ENCODE results near the gene INTS3. TPM values are rescaled to one million over a fixed set of nuclear protein-coding genes. Genes with fewer than 3 reads are reported as not detected.
"Not testable (repeated sequence)": the region's sequence is repeated elsewhere in the genome, so short reads cannot be mapped to it uniquely, and the experiment has no call there.

Gene INTS3
- total RNA-seq, 1 experiment from 2014 or later = 56.7 TPM

DNA sequence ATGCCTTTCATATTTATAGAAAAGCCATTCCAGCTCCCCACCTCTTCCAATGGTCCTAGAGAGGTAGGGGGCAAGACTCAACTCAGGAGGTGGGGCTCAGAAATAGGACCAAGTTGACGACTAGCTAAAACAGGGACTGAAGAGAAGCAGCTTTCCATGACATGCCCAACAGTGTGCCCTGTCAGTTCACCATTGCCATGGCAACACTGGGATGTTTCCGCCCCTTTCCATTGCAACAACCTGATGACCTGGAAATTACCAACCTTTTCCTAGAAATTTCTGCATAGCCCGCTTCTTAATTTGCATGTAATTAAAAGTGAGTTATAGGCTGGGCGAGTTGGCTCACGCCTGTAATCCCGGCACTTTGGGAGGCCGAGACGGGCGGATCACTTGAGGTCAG, 22.4 kb upstream of the INTS3 start:
- DNase-seq (ENCODE audit: low spot score) = no peak
- ChIA-PET POLR2A (ENCODE audit: low non-redundant PET) (no interaction called here), CTCF (no interaction called here)
- TF ChIP-seq EZH2 (IDR thresholded peaks at IDR 0.05; ENCODE audit: borderline replicate concordance, low read depth, low read length, poor library complexity, severe bottlenecking) = no peak
- TF ChIP-seq, protein P1, sequence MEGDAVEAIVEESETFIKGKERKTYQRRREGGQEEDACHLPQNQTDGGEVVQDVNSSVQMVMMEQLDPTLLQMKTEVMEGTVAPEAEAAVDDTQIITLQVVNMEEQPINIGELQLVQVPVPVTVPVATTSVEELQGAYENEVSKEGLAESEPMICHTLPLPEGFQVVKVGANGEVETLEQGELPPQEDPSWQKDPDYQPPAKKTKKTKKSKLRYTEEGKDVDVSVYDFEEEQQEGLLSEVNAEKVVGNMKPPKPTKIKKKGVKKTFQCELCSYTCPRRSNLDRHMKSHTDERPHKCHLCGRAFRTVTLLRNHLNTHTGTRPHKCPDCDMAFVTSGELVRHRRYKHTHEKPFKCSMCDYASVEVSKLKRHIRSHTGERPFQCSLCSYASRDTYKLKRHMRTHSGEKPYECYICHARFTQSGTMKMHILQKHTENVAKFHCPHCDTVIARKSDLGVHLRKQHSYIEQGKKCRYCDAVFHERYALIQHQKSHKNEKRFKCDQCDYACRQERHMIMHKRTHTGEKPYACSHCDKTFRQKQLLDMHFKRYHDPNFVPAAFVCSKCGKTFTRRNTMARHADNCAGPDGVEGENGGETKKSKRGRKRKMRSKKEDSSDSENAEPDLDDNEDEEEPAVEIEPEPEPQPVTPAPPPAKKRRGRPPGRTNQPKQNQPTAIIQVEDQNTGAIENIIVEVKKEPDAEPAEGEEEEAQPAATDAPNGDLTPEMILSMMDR (conservative IDR thresholded peaks at IDR 0.05; ENCODE audit: low read depth, low read length) = no peak
- intact Hi-C loops (cut with micrococcal nuclease; ENCODE audit: unreplicated experiment) = no loop called here
- Histone ChIP-seq H3K36me3 (ENCODE audit: insufficient read depth, low read length, poor library complexity, severe bottlenecking) (no peaks in the 10 kb centered on the region), H3K4me3 (ENCODE audit: low read depth, low read length, poor library complexity, severe bottlenecking) (no peak overlapping the region), H3K27me3 (replicated peaks; ENCODE audit: insufficient read depth, low read depth, low read length, poor library complexity) (no peaks in the 10 kb centered on the region), H3K27ac (ENCODE audit: low read depth, low read length, poor library complexity, severe bottlenecking) (no peak overlapping the region), H3K4me1 (ENCODE audit: insufficient read depth, low read length, poor library complexity, severe bottlenecking) (no peaks in the 10 kb centered on the region), H3K9me3 (ENCODE audit: low read depth, low read length, poor library complexity, severe bottlenecking) (no peaks in the 10 kb centered on the region)
- no TSS peak for BruUV-seq (replicated peaks)

DNA sequence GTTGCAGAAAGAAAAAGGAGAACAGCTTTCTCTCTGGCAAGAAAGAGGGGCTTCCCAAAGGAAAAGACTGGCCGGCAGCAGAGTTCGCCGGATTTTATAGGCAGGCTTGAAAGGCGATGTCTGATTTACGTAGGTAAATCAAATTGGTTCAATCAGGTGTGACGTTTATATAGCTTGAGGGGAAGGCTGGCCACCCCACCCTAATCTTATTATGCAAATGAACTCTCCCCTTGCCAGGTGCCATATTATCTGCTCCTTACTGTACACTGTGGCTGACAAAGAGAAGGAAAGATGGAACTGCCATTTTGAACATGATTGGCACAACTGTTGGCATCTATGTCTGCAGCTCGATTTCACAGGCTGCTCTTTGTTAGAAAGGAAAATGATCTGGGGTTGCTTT, 16.8 kb upstream of the INTS3 start:
- intact Hi-C loops (cut with micrococcal nuclease; ENCODE audit: unreplicated experiment) = no loop called here
- POLR2A ChIA-PET (ENCODE audit: low non-redundant PET) = no interaction called here
- no peaks in the 10 kb centered on the region for H3K27me3 ChIP-seq (replicated peaks; ENCODE audit: insufficient read depth, low read depth, low read length, poor library complexity)
- no peak overlapping the region for H3K4me3 ChIP-seq (ENCODE audit: low read depth, low read length, poor library complexity, severe bottlenecking)
- TF ChIP-seq, protein P1 (conservative IDR thresholded peaks at IDR 0.05; ENCODE audit: low read depth, low read length) = no peak
- no peak for TF ChIP-seq EZH2 (IDR thresholded peaks at IDR 0.05; ENCODE audit: borderline replicate concordance, low read depth, low read length, poor library complexity, severe bottlenecking)
- H3K36me3 ChIP-seq (ENCODE audit: insufficient read depth, low read length, poor library complexity, severe bottlenecking) = no peaks in the 10 kb centered on the region
- CTCF ChIA-PET = no interaction called here
- BruUV-seq (replicated peaks) = no TSS peak
- DNase-seq (ENCODE audit: low spot score) = no peak
- no peak overlapping the region for H3K27ac ChIP-seq (ENCODE audit: low read depth, low read length, poor library complexity, severe bottlenecking)
- H3K4me1 ChIP-seq (ENCODE audit: insufficient read depth, low read length, poor library complexity, severe bottlenecking) = no peaks in the 10 kb centered on the region
- no peaks in the 10 kb centered on the region for H3K9me3 ChIP-seq (ENCODE audit: low read depth, low read length, poor library complexity, severe bottlenecking)

DNA sequence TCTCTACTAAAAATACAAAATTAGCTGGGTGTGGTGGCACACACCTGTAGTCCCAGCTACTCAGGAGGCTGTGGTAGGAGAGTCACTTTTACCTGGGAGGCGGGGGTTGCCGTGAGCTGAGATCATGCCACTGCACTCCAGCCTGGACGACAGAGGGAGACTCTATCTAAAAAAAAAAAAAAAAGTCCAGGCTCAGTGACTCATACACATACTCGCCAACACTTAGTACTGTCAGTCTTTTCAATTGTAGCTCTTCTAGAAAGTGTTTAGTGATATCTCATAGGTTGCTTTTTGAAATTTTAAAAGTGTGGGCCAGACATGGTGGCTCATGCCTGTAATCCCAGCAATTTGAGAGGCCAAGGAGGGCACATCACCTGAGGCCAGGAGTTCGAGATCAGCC, 11.6 kb upstream of the INTS3 start:
- CTCF ChIA-PET; POLR2A ChIA-PET (ENCODE audit: low non-redundant PET); H3K9me3 ChIP-seq (ENCODE audit: low read depth, low read length, poor library complexity, severe bottlenecking); intact Hi-C loops (cut with micrococcal nuclease; ENCODE audit: unreplicated experiment); H3K4me3 ChIP-seq (ENCODE audit: low read depth, low read length, poor library complexity, severe bottlenecking); H3K27ac ChIP-seq (ENCODE audit: low read depth, low read length, poor library complexity, severe bottlenecking); H3K36me3 ChIP-seq (ENCODE audit: insufficient read depth, low read length, poor library complexity, severe bottlenecking); H3K27me3 ChIP-seq (replicated peaks; ENCODE audit: insufficient read depth, low read depth, low read length, poor library complexity); H3K4me1 ChIP-seq (ENCODE audit: insufficient read depth, low read length, poor library complexity, severe bottlenecking); BruUV-seq (replicated peaks); DNase-seq (ENCODE audit: low spot score): not testable (repeated sequence)

DNA sequence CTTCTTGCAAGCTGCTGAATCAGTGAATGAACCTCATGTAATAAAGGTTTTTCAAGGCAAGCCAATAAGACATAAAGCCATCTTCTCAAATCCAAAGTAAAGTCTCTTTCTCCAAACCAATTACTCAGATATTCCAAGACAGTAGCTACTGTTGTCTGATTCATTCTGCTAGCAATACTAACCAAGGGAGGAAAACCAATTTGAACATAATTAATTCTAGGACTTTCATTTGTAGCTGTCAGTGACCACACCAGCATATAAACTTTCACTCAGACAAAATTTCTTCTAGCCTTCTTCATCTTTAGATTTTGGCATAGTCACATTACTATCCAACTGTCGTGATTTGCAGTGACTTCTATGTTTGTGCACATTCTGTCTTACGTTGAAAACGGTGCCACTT, 10.5 kb upstream of the INTS3 start:
- BruUV-seq (replicated peaks) = no TSS peak
- Histone ChIP-seq H3K4me1 (ENCODE audit: insufficient read depth, low read length, poor library complexity, severe bottlenecking) (no peaks in the 10 kb centered on the region), H3K36me3 (ENCODE audit: insufficient read depth, low read length, poor library complexity, severe bottlenecking) (no peaks in the 10 kb centered on the region), H3K4me3 (ENCODE audit: low read depth, low read length, poor library complexity, severe bottlenecking) (no peak overlapping the region), H3K9me3 (ENCODE audit: low read depth, low read length, poor library complexity, severe bottlenecking) (no peaks in the 10 kb centered on the region), H3K27ac (ENCODE audit: low read depth, low read length, poor library complexity, severe bottlenecking) (no peak overlapping the region), H3K27me3 (replicated peaks; ENCODE audit: insufficient read depth, low read depth, low read length, poor library complexity) (no peaks in the 10 kb centered on the region)
- DNase-seq (ENCODE audit: low spot score) = no peak
- intact Hi-C loops (cut with micrococcal nuclease; ENCODE audit: unreplicated experiment) = no loop called here
- TF ChIP-seq EZH2 (IDR thresholded peaks at IDR 0.05; ENCODE audit: borderline replicate concordance, low read depth, low read length, poor library complexity, severe bottlenecking) = no peak
- TF ChIP-seq, protein P1 (conservative IDR thresholded peaks at IDR 0.05; ENCODE audit: low read depth, low read length) = no peak
- CTCF ChIA-PET = no interaction called here
- POLR2A ChIA-PET (ENCODE audit: low non-redundant PET) = no interaction called here

Data from A673 (cell line).